Smooth muscle cell (in vitro differentiated cells): ENCODE measurements around the gene IL1B. TPM values are rescaled to one million over a fixed set of nuclear protein-coding genes. Genes with fewer than 3 reads are reported as not detected.

Source experiments
- DNase-seq: peaks from one replicate; lab custom pipeline; 2025; ENCODE audit not compliant: unreplicated experiment; lab: John Stamatoyannopoulos, UW
- H2AFZ ChIP-seq: fragments of 200-600 bp; sonication (generic); 2 replicates; pipeline ENCODE4 v1.6.0; 2016; ENCODE audit warnings: antibody characterized with exemption, low read depth, mild to moderate bottlenecking
- H3F3A ChIP-seq: fragments of 200-600 bp; sonication (generic); 2 replicates; pipeline ENCODE4 v1.6.0; 2017; ENCODE audit warnings: antibody characterized with exemption, low read depth
- H3K27ac ChIP-seq: fragments of 200-600 bp; sonication (generic); 2 replicates; pipeline ENCODE4 v1.5.1; 2016; ENCODE audit warnings: low read depth, mild to moderate bottlenecking
- H3K27me3 ChIP-seq: fragments of 200-600 bp; sonication (generic); 2 replicates; pipeline ENCODE4 v1.6.1; 2016; ENCODE audit warnings: low read depth, mild to moderate bottlenecking
- H3K36me3 ChIP-seq: fragments of 200-600 bp; sonication (generic); 2 replicates; pipeline ENCODE4 v1.5.1; 2016; ENCODE audit warnings: low read depth
- H3K4me1 ChIP-seq: fragments of 200-600 bp; sonication (generic); 2 replicates; pipeline ENCODE4 v1.5.1; 2016; ENCODE audit warnings: low read depth
- H3K4me2 ChIP-seq: fragments of 200-600 bp; sonication (generic); 2 replicates; pipeline ENCODE4 v1.6.0; 2016; ENCODE audit warnings: mild to moderate bottlenecking
- H3K4me3 ChIP-seq: fragments of 200-600 bp; sonication (generic); 2 replicates; pipeline ENCODE4 v1.5.1; 2016; ENCODE audit warnings: mild to moderate bottlenecking
- H3K79me2 ChIP-seq: fragments of 200-600 bp; sonication (generic); 2 replicates; pipeline ENCODE4 v1.6.0; 2016; ENCODE audit warnings: low read depth, mild to moderate bottlenecking
- H3K9ac ChIP-seq: fragments of 200-600 bp; sonication (generic); 2 replicates; pipeline ENCODE4 v1.6.0; 2016; ENCODE audit warnings: low read depth
- H3K9me3 ChIP-seq: fragments of 200-600 bp; sonication (generic); replicated peaks from 2 replicates; pipeline ENCODE4 v1.5.1; 2016; ENCODE audit warnings: low read depth
- H4K20me1 ChIP-seq: fragments of 200-600 bp; sonication (generic); 2 replicates; pipeline ENCODE4 v1.6.0; 2016; ENCODE audit warnings: low read depth
- CTCF ChIP-seq: fragments of 200-600 bp; sonication (generic); IDR thresholded peaks from 2 replicates; pipeline ENCODE4 v1.5.1; 2017; ENCODE audit warnings: borderline replicate concordance, mild to moderate bottlenecking, antibody characterized with exemption; ENCODE audit not compliant: insufficient read depth, poor library complexity, severe bottlenecking
- WGBS: methylation state at CpG from one replicate; pipeline ENCODE4 v1.1.7; 2016; ENCODE audit warnings: low lambda C conversion rate; 5-methylcytosine and 5-hydroxymethylcytosine counted together
- polyA plus RNA-seq: library from polyadenylated mRNA; unstranded; fragments of >200 nt; fragmentation: Nextera tagmentation; extraction: Ambion mirVana; gene quantifications from 2 replicates; pipeline ENCODE4 v1.2.1, GENCODE V29; 2016
- total RNA-seq: library from RNA; depleted of rRNA; stranded (reverse); fragments of >200 nt; gene quantifications from 2 replicates; pipeline ENCODE4 v1.2.3, GENCODE V29; 2014

The IL1B gene
- total and polyA plus RNA-seq, 2 experiments from 2014 or later: not detected

GRCh38 chr2:112814278-112814677, 22.3 kb downstream of the IL1B start:
- H2AFZ ChIP-seq: peak overlapping the region; percentile 59
- 20% methylated on average over 2 of the region's 2 CpGs for WGBS
- H3K9me3 ChIP-seq: no peaks in the 10 kb centered on the region
- H3K27me3 ChIP-seq: no peaks in the 10 kb centered on the region
- peak overlapping the region; percentile 34 for H3K4me2 ChIP-seq
- H3K4me1 ChIP-seq: no peaks in the 10 kb centered on the region
- TF ChIP-seq CTCF: no peak
- H3K79me2 ChIP-seq: no peaks in the 10 kb centered on the region
- H3K4me3 ChIP-seq: no peak overlapping the region
- H3K27ac ChIP-seq: peak overlapping the region; percentile 52
- peaks cover 13% of the 10 kb centered on the region for H3F3A ChIP-seq
- no peaks in the 10 kb centered on the region for H4K20me1 ChIP-seq
- H3K9ac ChIP-seq: no peak overlapping the region
- H3K36me3 ChIP-seq: no peaks in the 10 kb centered on the region
- DNase-seq: no peak

- 81% methylated on average over 10 of the region's 10 CpGs for WGBS
- peaks cover 13% of the 10 kb centered on the region for H3F3A ChIP-seq
- H3K9ac ChIP-seq: no peak overlapping the region
- no peaks in the 10 kb centered on the region for H3K79me2 ChIP-seq
- H3K36me3 ChIP-seq: no peaks in the 10 kb centered on the region
- H3K27me3 ChIP-seq: no peaks in the 10 kb centered on the region
- H3K4me2 ChIP-seq: no peak overlapping the region
- TF ChIP-seq CTCF: no peak
- no peak for DNase-seq
- no peak overlapping the region for H3K4me3 ChIP-seq
- H3K4me1 ChIP-seq: no peaks in the 10 kb centered on the region
- H3K27ac ChIP-seq: peak overlapping the region; percentile 52
- no peaks in the 10 kb centered on the region for H3K9me3 ChIP-seq
- no peaks in the 10 kb centered on the region for H4K20me1 ChIP-seq
- no peak overlapping the region for H2AFZ ChIP-seq
Observed at GRCh38 chr2:112813280-112813966, 23.2 kb downstream of the IL1B start.

DNA sequence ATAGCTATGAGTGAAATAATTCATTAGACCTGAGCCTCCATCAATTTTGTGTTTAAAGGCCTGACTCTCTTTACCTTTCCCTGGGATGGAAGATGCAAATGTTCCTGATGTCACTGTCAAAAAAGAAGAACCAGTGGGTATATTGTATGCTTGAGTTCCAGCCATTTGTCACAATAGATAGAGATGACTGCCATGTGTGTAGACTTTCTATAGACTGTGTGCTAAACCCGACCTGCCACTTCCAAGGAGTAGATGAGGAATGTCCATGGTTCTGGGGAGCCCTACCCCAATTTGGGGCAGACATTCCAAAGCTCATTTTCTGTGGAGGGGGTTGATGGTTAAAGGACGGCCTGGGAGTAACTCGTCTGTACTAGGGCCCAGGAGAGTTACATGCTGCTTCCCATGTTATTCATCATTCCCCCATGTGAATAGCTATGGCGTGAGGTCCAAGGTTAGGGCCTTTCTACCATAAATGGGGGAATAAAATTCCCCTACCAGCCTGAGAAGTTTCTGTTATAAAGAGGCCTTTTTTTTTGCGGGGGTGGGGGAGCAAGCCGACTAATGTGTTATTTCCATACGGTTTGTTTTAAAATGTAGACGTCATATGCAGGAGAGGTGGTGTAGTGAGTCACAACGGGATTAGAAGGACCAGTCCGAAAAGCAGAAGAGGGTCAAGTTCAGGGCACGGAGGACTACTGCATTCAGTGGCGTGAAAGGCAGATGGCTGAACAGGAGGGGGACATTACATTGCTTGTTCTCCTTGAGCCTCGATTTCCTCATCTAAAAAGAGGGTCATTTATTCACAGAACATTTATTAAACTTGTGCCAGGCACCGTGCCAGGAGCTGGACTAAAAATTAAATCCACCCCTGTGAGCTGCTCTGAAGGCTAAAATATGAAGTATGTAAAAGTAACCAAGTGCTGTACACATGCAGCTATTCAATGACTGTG, 24.0 kb downstream of the IL1B start:
- no peaks in the 10 kb centered on the region for H3K79me2 ChIP-seq
- H3F3A ChIP-seq: peaks cover 13% of the 10 kb centered on the region
- H3K4me3 ChIP-seq: no peak overlapping the region
- H3K36me3 ChIP-seq: no peaks in the 10 kb centered on the region
- H3K4me2 ChIP-seq: peak overlapping the region; percentile 50
- no peaks in the 10 kb centered on the region for H4K20me1 ChIP-seq
- H3K9me3 ChIP-seq: no peaks in the 10 kb centered on the region
- DNase-seq: no peak
- no peaks in the 10 kb centered on the region for H3K27me3 ChIP-seq
- no peaks in the 10 kb centered on the region for H3K4me1 ChIP-seq
- H2AFZ ChIP-seq: no peak overlapping the region
- H3K9ac ChIP-seq: peak overlapping the region; percentile 73
- H3K27ac ChIP-seq: peak overlapping the region; percentile 95
- no peak for TF ChIP-seq CTCF
- WGBS: 42% methylated on average over 14 of the region's 14 CpGs
